ENCODE measurements around the gene S1PR5.

S1PR5 gene

GRCh38 chr19:10464456-10464855, 52.8 kb downstream of the S1PR5 start:
- DNase-seq: no peak

Data from NCI-H510A treated with DMSO at 0.1 percent for 48 hours (cell line).